HCT116 (cell line): ENCODE measurements around the gene FSD1. TPM values are rescaled to one million over a fixed set of nuclear protein-coding genes. Genes with fewer than 3 reads are reported as not detected.

Source experiments
- ATAC-seq: fragments of 200-7000 bp; cut with Tn5 transposase; 2 replicates; pipeline ENCODE4 v1.9.1; 2020; ENCODE audit warnings: mild to moderate bottlenecking, moderate library complexity
- BruUV-seq: library from RNA; stranded (reverse); fragments of 400-500 nt; replicated peaks from 2 replicates; lab custom pipeline; 2021; lab: Mats Ljungman, UMichigan
- CTCF ChIA-PET: fragments of 300-600 bp; sonication (Branson Sonifier 250); formaldehyde crosslinking; loops from one replicate; lab custom pipeline; 2021; ENCODE audit warnings: antibody characterized with exemption; lab: Charles Lee
- POLR2A ChIA-PET: fragments of 300-600, 350-600 bp; sonication (Branson Sonifier 250); formaldehyde crosslinking; loops from one replicate; lab custom pipeline; 2021; ENCODE audit warnings: antibody characterized with exemption; lab: Charles Lee
- RAD21 ChIA-PET, 2 experiments: fragments of 300-600 bp; sonication (Branson Sonifier 250); formaldehyde crosslinking; loops; one replicate each; lab custom pipeline; 2023; ENCODE audit warnings: low total read pairs in 2 of 2; ENCODE audit not compliant: uncharacterized antibody in 2 of 2, unreplicated experiment in 2 of 2, low non-redundant PET in 1 of 2; lab: Charles Lee
- DNase-seq: peaks from one replicate; pipeline ENCODE4 v3.0.0-alpha.2; 2010; ENCODE audit warnings: low read depth, low spot score
- H2AFZ ChIP-seq: fragments of 200-600 bp; shearing (Covaris generic), sonication (generic); 2 replicates; pipeline ENCODE4 v1.6.1; 2017; ENCODE audit warnings: low read depth, mixed run types, mixed read lengths, antibody characterized with exemption, low read length; ENCODE audit not compliant: poor library complexity, severe bottlenecking
- H3K27ac ChIP-seq: 2 replicates; pipeline ENCODE4 v1.5.1; 2012; ENCODE audit warnings: low read depth, low read length
- H3K27me3 ChIP-seq: fragments of 200-600 bp; sonication (generic); 2 replicates; pipeline ENCODE4 v1.6.1; 2016; ENCODE audit warnings: mixed run types, low read length, mixed read lengths; ENCODE audit not compliant: insufficient read depth
- H3K36me3 ChIP-seq, 2 experiments: fragments of 200-500 bp in 1 of 2; fragments of 200-600 bp in 1 of 2; sonication (Bioruptor generic) in 1 of 2; sonication (generic) in 1 of 2; 2 replicates each; pipeline versions ENCODE4 v1.5.1 to v1.6.1; 2014 to 2016; ENCODE audit warnings: low read length in 2 of 2, inconsistent platforms in 1 of 2, mixed read lengths in 1 of 2, mixed run types in 1 of 2; ENCODE audit not compliant: insufficient read depth in 2 of 2, control insufficient read depth in 1 of 2
- H3K4me1 ChIP-seq, 2 experiments: fragments of 200-600 bp in 1 of 2; sonication (generic) in 1 of 2; 2 replicates each; pipeline versions ENCODE4 v1.5.1 to v1.6.1; 2012 to 2017; ENCODE audit warnings: low read length in 2 of 2, inconsistent platforms in 1 of 2, mild to moderate bottlenecking in 1 of 2, mixed read lengths in 1 of 2, mixed run types in 1 of 2, moderate library complexity in 1 of 2; ENCODE audit not compliant: insufficient read depth in 2 of 2, control insufficient read depth in 1 of 2
- H3K4me2 ChIP-seq: fragments of 200-600 bp; sonication (generic); 2 replicates; pipeline ENCODE4 v1.6.1; 2017; ENCODE audit warnings: mixed run types, low read length, mixed read lengths
- H3K4me3 ChIP-seq, 2 experiments: fragments of 200-600 bp in 1 of 2; sonication (generic) in 1 of 2; replicated peaks in 1 of 2; 2 replicates each; pipeline ENCODE4 v1.5.1; 2011 to 2016; ENCODE audit warnings: low read length in 2 of 2, control low read depth in 1 of 2, low read depth in 1 of 2, mild to moderate bottlenecking in 1 of 2, mixed read lengths in 1 of 2, mixed run types in 1 of 2
- H3K79me2 ChIP-seq: fragments of 200-600 bp; sonication (generic); 2 replicates; pipeline ENCODE4 v1.6.1; 2017; ENCODE audit warnings: mild to moderate bottlenecking, mixed run types, low read length, moderate library complexity, mixed read lengths; ENCODE audit not compliant: insufficient read depth
- H3K9ac ChIP-seq: fragments of 200-600 bp; sonication (generic); 2 replicates; pipeline ENCODE4 v1.6.1; 2016; ENCODE audit warnings: low read length, mixed read lengths
- H3K9me2 ChIP-seq: fragments of 200-600 bp; sonication (generic), shearing (Covaris generic); 2 replicates; pipeline ENCODE4 v1.6.1; 2017; ENCODE audit warnings: mixed run types, mild to moderate bottlenecking, moderate library complexity; ENCODE audit not compliant: insufficient read depth
- H3K9me3 ChIP-seq, 2 experiments: fragments of 200-500 bp in 1 of 2; fragments of 200-600 bp in 1 of 2; sonication (Bioruptor generic) in 1 of 2; sonication (generic) in 1 of 2; 2 replicates each; pipeline ENCODE4 v1.6.1; 2014 to 2017; ENCODE audit warnings: low read length in 2 of 2, mixed read lengths in 2 of 2, inconsistent platforms in 1 of 2, low read depth in 1 of 2, mild to moderate bottlenecking in 1 of 2, mixed run types in 1 of 2, moderate library complexity in 1 of 2; ENCODE audit not compliant: control insufficient read depth in 1 of 2, insufficient read depth in 1 of 2
- H4K20me1 ChIP-seq: fragments of 200-600 bp; sonication (generic), shearing (Covaris generic); 2 replicates; pipeline ENCODE4 v1.6.1; 2017; ENCODE audit warnings: mixed run types, mild to moderate bottlenecking, moderate library complexity; ENCODE audit not compliant: insufficient read depth
- CBX3 ChIP-seq: IDR thresholded peaks from 2 replicates; pipeline ENCODE4 v1.6.1; 2012; ENCODE audit warnings: low read depth
- CEBPB ChIP-seq: IDR thresholded peaks from 2 replicates; pipeline ENCODE4 v1.6.1; 2012; ENCODE audit warnings: low read depth
- ELF1 ChIP-seq: IDR thresholded peaks from 2 replicates; pipeline ENCODE4 v1.6.1; 2012; ENCODE audit warnings: low read depth, borderline replicate concordance
- EZH2phosphoT487 ChIP-seq: fragments of 200-600 bp; IDR thresholded peaks from 2 replicates; pipeline ENCODE4 v1.6.1; 2018; ENCODE audit warnings: antibody characterized with exemption, borderline replicate concordance
- FOSL1 ChIP-seq: IDR thresholded peaks from 2 replicates; pipeline ENCODE4 v1.6.1; 2012; ENCODE audit warnings: low read depth
- JUND ChIP-seq: IDR thresholded peaks from 2 replicates; pipeline ENCODE4 v1.6.1; 2012
- POLR2A ChIP-seq: IDR thresholded peaks from 2 replicates; pipeline ENCODE4 v1.7.0; 2011; ENCODE audit warnings: borderline replicate concordance; ENCODE audit not compliant: insufficient read depth, insufficient read length; ENCODE audit errors: extremely low read depth
- POLR2AphosphoS5 ChIP-seq: IDR thresholded peaks from 2 replicates; pipeline ENCODE4 v1.6.1; 2011; ENCODE audit warnings: mild to moderate bottlenecking, low read depth, low read length, moderate library complexity
- RAD21 ChIP-seq: IDR thresholded peaks from 2 replicates; pipeline ENCODE4 v1.6.1; 2012; ENCODE audit warnings: low read depth, mild to moderate bottlenecking
- SP1 ChIP-seq: IDR thresholded peaks from 2 replicates; pipeline ENCODE4 v1.6.1; 2012; ENCODE audit warnings: low read depth
- TCF7L2 ChIP-seq: IDR thresholded peaks from 2 replicates; pipeline ENCODE4 v1.7.0; 2011; ENCODE audit warnings: borderline replicate concordance, inconsistent platforms; ENCODE audit not compliant: insufficient read depth, insufficient read length; ENCODE audit errors: extremely low read depth
- YY1 ChIP-seq: IDR thresholded peaks from 2 replicates; pipeline ENCODE4 v1.6.1; 2011; ENCODE audit warnings: low read length, low read depth, moderate library complexity, mild to moderate bottlenecking; ENCODE audit not compliant: insufficient replicate concordance; ENCODE audit errors: extremely low read depth
- ZNF274 ChIP-seq: fragments of 200-500 bp; sonication (Bioruptor generic); IDR thresholded peaks from 2 replicates; pipeline ENCODE4 v1.6.1; 2014; ENCODE audit warnings: mild to moderate bottlenecking, low read depth, low read length, inconsistent platforms
- intact Hi-C: fragments of 100-400 bp; cut with micrococcal nuclease; formaldehyde crosslinking; loops from 2 replicates; pipeline ENCODE4 v1.10.0; 2022
- total RNA-seq: library from RNA; stranded (reverse); gene quantifications from one replicate; pipeline ENCODE4 v1.2.1, GENCODE V29; 2021; ENCODE audit not compliant: unreplicated experiment
- TF ChIP-seq, protein P1 (sequence below): IDR thresholded peaks from 2 replicates; pipeline ENCODE4 v1.6.1; 2012; ENCODE audit warnings: low read depth
- TF ChIP-seq, protein P2 (sequence below), 3 experiments: fragments of 200-600 bp in 1 of 3; sonication (generic) in 1 of 3; IDR thresholded peaks in 2 of 3; conservative IDR thresholded peaks in 1 of 3; 2 replicates each; pipeline ENCODE4 v1.5.1; 2012 to 2017; ENCODE audit warnings: low read depth in 2 of 3, low read length in 2 of 3, antibody characterized with exemption in 1 of 3, borderline replicate concordance in 1 of 3, control low read depth in 1 of 3, mild to moderate bottlenecking in 1 of 3, mixed read lengths in 1 of 3, mixed run types in 1 of 3, moderate library complexity in 1 of 3; ENCODE audit not compliant: insufficient read depth in 1 of 3
- TF ChIP-seq, protein P3 (sequence below): IDR thresholded peaks from 2 replicates; pipeline ENCODE4 v1.6.1; 2012

FSD1 gene
- total RNA-seq, 1 experiment from 2014 or later, result 20.1 TPM

DNA sequence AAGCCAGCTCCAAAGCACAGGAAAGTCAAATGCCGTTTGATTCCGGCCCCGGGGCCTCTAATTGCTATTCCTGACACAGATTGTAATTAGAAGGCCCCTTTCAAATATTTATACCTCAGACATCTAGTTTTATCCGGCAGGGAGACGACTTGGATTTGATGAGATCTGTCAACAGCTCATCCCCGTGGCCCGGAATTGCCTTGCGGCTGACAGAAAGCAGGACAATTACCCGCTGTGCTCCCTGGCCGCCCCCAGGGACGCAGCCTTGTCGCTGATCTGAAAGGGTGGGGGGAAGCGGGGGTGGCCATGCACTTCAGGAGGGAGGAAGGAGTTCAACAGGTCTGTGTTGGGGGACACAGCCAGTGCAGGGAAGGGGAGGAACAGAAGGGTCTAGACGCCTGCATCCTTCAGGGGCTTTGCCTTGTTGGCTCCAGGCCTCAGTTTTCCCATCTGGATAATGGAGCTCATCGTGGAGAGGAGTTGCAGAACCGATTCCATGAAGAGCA lies 27.2 kb upstream of the FSD1 start (continued):
- TF ChIP-seq ELF1 (no peak), ZNF274 (no peak), EZH2phosphoT487 (no peak), POLR2AphosphoS5 (no peak), SP1 (no peak)
- TF ChIP-seq, protein P1, sequence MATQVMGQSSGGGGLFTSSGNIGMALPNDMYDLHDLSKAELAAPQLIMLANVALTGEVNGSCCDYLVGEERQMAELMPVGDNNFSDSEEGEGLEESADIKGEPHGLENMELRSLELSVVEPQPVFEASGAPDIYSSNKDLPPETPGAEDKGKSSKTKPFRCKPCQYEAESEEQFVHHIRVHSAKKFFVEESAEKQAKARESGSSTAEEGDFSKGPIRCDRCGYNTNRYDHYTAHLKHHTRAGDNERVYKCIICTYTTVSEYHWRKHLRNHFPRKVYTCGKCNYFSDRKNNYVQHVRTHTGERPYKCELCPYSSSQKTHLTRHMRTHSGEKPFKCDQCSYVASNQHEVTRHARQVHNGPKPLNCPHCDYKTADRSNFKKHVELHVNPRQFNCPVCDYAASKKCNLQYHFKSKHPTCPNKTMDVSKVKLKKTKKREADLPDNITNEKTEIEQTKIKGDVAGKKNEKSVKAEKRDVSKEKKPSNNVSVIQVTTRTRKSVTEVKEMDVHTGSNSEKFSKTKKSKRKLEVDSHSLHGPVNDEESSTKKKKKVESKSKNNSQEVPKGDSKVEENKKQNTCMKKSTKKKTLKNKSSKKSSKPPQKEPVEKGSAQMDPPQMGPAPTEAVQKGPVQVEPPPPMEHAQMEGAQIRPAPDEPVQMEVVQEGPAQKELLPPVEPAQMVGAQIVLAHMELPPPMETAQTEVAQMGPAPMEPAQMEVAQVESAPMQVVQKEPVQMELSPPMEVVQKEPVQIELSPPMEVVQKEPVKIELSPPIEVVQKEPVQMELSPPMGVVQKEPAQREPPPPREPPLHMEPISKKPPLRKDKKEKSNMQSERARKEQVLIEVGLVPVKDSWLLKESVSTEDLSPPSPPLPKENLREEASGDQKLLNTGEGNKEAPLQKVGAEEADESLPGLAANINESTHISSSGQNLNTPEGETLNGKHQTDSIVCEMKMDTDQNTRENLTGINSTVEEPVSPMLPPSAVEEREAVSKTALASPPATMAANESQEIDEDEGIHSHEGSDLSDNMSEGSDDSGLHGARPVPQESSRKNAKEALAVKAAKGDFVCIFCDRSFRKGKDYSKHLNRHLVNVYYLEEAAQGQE, result no peak

DNA sequence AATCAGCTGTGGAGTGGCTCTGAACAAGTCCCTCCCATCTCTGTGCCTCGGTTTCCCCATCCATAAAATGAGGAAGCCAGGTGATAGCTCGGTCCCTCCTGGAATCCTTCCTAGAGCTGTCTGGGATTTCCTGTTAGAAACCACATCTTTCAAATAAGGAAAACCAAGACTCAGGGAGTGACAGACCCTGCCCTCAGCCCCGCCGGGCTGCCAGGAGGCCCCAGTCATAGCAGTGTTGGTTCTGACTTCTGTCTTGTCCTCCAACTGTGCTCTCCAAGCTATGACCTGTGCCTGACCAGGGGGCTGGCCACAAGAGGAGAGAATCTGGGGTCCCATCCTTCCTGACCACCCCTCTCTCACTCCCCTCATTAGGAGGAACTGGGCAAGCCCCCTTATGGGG lies 26.4 kb upstream of the FSD1 start:
- ATAC-seq (no peak), DNase-seq (no peak)
- no peaks in the 10 kb centered on the region for H3K9me3 ChIP-seq
- ChIA-PET CTCF (interaction anchor here (1.5 kb wide), 1 partner anchor 11 kb away, joined by 10 read pairs; no protein-coding TSS in a partner anchor), RAD21 (no interaction called here), POLR2A (no interaction called here)
- no peaks in the 10 kb centered on the region for H3K27me3 ChIP-seq
- H3K79me2 ChIP-seq, result no peaks in the 10 kb centered on the region
- H3K4me2 ChIP-seq, result no peak overlapping the region
- no peaks in the 10 kb centered on the region for H3K9me2 ChIP-seq
- H2AFZ ChIP-seq, result no peak overlapping the region
- H3K36me3 ChIP-seq, result no peaks in the 10 kb centered on the region
- no peak overlapping the region for H3K4me3 ChIP-seq
- H3K27ac ChIP-seq, result no peak overlapping the region
- no peaks in the 10 kb centered on the region for H4K20me1 ChIP-seq
- H3K9ac ChIP-seq, result no peak overlapping the region
- intact Hi-C loops, result no loop called here
- peaks cover 0 to 10% of the 10 kb centered on the region in 2 experiments; a peak in 2 of 4 replicates for H3K4me1 ChIP-seq
- BruUV-seq, result no TSS peak
- TF ChIP-seq, protein P2, sequence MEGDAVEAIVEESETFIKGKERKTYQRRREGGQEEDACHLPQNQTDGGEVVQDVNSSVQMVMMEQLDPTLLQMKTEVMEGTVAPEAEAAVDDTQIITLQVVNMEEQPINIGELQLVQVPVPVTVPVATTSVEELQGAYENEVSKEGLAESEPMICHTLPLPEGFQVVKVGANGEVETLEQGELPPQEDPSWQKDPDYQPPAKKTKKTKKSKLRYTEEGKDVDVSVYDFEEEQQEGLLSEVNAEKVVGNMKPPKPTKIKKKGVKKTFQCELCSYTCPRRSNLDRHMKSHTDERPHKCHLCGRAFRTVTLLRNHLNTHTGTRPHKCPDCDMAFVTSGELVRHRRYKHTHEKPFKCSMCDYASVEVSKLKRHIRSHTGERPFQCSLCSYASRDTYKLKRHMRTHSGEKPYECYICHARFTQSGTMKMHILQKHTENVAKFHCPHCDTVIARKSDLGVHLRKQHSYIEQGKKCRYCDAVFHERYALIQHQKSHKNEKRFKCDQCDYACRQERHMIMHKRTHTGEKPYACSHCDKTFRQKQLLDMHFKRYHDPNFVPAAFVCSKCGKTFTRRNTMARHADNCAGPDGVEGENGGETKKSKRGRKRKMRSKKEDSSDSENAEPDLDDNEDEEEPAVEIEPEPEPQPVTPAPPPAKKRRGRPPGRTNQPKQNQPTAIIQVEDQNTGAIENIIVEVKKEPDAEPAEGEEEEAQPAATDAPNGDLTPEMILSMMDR (IDR thresholded peaks at IDR 0.05 in 2 of 3, conservative IDR thresholded peaks at IDR 0.05 in 1 of 3; ENCODE audit: borderline replicate concordance in 1 of 3, insufficient read depth in 1 of 3, low read depth in 2 of 3, low read length in 2 of 3), result no peak
- TF ChIP-seq CEBPB, result no peak
- TF ChIP-seq POLR2A, result no peak
- no peak for TF ChIP-seq FOSL1
- TF ChIP-seq, protein P1, result no peak
- no peak for TF ChIP-seq ELF1
- TF ChIP-seq YY1, result no peak
- TF ChIP-seq TCF7L2, result no peak
- TF ChIP-seq RAD21, result no peak
- TF ChIP-seq CBX3, result no peak
- no peak for TF ChIP-seq JUND
- TF ChIP-seq EZH2phosphoT487, result no peak
- TF ChIP-seq SP1, result no peak
- TF ChIP-seq, protein P3, sequence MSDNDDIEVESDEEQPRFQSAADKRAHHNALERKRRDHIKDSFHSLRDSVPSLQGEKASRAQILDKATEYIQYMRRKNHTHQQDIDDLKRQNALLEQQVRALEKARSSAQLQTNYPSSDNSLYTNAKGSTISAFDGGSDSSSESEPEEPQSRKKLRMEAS, result no peak
